ENCODE data around the gene PERCC1. TPM values are rescaled to one million over a fixed set of nuclear protein-coding genes. Genes with fewer than 3 reads are reported as not detected.

Gene PERCC1
- total RNA-seq, 1 donor from 2014 or later, result not detected

DNA sequence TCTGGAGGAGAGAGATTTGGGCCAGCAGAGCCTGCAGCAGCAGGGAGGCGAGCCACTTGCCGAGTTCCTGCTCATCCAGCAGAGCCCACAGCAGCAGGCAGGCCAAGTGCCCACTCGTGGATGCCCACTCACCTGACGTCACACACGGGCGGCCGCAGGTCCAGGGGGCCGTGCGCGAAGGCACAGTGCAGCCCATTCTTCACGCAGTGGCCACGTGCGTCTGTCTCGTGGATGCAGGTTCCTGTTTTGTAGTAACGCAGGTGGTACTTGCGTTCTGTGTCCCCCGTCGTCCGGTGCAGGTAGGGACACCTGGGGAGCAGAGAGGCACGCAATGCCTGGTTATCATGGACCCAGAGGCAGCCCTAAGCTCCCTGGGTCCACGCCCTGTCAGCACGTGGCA lies 27.8 kb upstream of the PERCC1 start:
- H3K4me2 ChIP-seq, result no peak overlapping the region
- H3K36me3 ChIP-seq, result no peaks in the 10 kb centered on the region
- no peak overlapping the region for H2AFZ ChIP-seq (replicated peaks)
- H3K4me3 Mint-ChIP-seq, result no peak overlapping the region
- peaks cover 3% of the 10 kb centered on the region for H3K4me1 ChIP-seq
- peaks cover 18% of the 10 kb centered on the region for H4K20me1 ChIP-seq (ENCODE audit: low read depth)
- H3K9me3 Mint-ChIP-seq, result no peaks in the 10 kb centered on the region
- H3K27ac ChIP-seq, result no peak overlapping the region
- no peak for DNase-seq (ENCODE audit: low spot score)
- peaks cover 3% of the 10 kb centered on the region for H3K4me1 Mint-ChIP-seq
- peaks cover 6% of the 10 kb centered on the region for H3K27me3 Mint-ChIP-seq (ENCODE audit: insufficient read depth, low read depth)
- peaks cover 5% of the 10 kb centered on the region for H3F3A ChIP-seq (ENCODE audit: low read depth)
- H3K27me3 ChIP-seq, result no peaks in the 10 kb centered on the region
- TF ChIP-seq, protein P1, sequence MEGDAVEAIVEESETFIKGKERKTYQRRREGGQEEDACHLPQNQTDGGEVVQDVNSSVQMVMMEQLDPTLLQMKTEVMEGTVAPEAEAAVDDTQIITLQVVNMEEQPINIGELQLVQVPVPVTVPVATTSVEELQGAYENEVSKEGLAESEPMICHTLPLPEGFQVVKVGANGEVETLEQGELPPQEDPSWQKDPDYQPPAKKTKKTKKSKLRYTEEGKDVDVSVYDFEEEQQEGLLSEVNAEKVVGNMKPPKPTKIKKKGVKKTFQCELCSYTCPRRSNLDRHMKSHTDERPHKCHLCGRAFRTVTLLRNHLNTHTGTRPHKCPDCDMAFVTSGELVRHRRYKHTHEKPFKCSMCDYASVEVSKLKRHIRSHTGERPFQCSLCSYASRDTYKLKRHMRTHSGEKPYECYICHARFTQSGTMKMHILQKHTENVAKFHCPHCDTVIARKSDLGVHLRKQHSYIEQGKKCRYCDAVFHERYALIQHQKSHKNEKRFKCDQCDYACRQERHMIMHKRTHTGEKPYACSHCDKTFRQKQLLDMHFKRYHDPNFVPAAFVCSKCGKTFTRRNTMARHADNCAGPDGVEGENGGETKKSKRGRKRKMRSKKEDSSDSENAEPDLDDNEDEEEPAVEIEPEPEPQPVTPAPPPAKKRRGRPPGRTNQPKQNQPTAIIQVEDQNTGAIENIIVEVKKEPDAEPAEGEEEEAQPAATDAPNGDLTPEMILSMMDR (IDR thresholded peaks at IDR 0.05), result no peak
- TF ChIP-seq EZH2phosphoT487 (IDR thresholded peaks at IDR 0.05) (no peak), EZH2 (IDR thresholded peaks at IDR 0.05) (no peak)
- H3K9me3 ChIP-seq (ENCODE audit: low read depth), result no peaks in the 10 kb centered on the region
- H3K79me2 ChIP-seq (ENCODE audit: low read depth), result peaks cover 26% of the 10 kb centered on the region
- H3K36me3 Mint-ChIP-seq, result peaks cover 3% of the 10 kb centered on the region
- H3K4me3 ChIP-seq, result no peak overlapping the region
- H3K27ac Mint-ChIP-seq, result no peak overlapping the region
- H3K9ac ChIP-seq, result no peak overlapping the region

DNA sequence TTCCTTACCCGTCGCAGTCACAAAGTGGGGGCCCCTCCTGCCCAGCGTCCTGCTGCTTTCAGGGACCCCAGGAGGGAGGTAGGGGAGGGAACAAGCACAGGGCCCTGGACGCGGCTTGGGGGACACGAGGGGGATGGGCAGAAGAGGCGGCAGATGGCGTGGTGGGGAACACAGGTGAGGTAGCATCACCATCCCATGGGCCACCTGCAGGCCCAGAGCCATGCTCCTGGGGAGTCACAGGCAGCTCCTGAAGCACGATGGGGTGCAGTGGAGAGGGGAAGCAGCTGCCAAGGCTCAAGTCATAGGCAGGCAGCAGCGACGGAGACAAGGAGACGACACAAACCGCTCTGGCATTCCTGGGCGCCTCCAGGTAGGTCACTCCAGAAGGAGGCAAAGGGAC lies 27.1 kb upstream of the PERCC1 start:
- Mint-ChIP-seq H3K27me3 (ENCODE audit: insufficient read depth, low read depth) (peaks cover 6% of the 10 kb centered on the region), H3K9me3 (no peaks in the 10 kb centered on the region), H3K36me3 (peaks cover 3% of the 10 kb centered on the region), H3K4me3 (no peak overlapping the region), H3K4me1 (peaks cover 3% of the 10 kb centered on the region), H3K27ac (no peak overlapping the region)
- Histone ChIP-seq H2AFZ (replicated peaks) (no peak overlapping the region), H3K27me3 (no peaks in the 10 kb centered on the region), H3K79me2 (ENCODE audit: low read depth) (peaks cover 31% of the 10 kb centered on the region), H4K20me1 (ENCODE audit: low read depth) (peaks cover 23% of the 10 kb centered on the region), H3K36me3 (no peaks in the 10 kb centered on the region), H3K4me3 (no peak overlapping the region), H3K9ac (no peak overlapping the region), H3K4me1 (peaks cover 3% of the 10 kb centered on the region), H3K4me2 (no peak overlapping the region), H3K9me3 (ENCODE audit: low read depth) (no peaks in the 10 kb centered on the region), H3F3A (ENCODE audit: low read depth) (peaks cover 7% of the 10 kb centered on the region), H3K27ac (no peak overlapping the region)
- no peak for TF ChIP-seq EZH2 (IDR thresholded peaks at IDR 0.05)
- TF ChIP-seq, protein P1 (IDR thresholded peaks at IDR 0.05), result no peak
- no peak for TF ChIP-seq EZH2phosphoT487 (IDR thresholded peaks at IDR 0.05)
- no peak for DNase-seq (ENCODE audit: low spot score)

DNA sequence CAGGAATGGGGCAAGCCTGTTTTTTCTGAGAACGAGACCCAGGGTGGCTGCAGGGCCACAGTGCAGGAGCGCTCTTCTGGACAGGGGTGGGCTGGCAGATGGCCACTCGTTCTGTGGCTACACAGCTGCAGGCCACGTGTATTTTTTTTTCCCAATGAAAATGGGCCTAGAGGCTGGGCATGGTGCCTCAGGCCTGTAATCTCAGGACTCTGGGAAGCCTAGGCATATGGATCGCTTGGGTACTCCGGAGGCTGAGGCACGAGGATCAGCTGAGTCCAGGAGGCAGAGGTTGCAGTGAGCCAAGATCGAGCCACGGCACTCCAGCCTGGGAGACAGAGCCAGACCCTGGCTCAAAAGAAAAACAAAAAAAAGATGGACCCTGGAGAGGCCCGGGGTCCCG lies 23.1 kb upstream of the PERCC1 start:
- H3K27ac Mint-ChIP-seq, result peak overlapping the region; percentile 94
- peaks cover 3% of the 10 kb centered on the region for H3K4me1 ChIP-seq
- H3K4me3 Mint-ChIP-seq, result peak overlapping the region; percentile 85
- H3K4me1 Mint-ChIP-seq, result peaks cover 9% of the 10 kb centered on the region
- no peaks in the 10 kb centered on the region for H3K36me3 ChIP-seq
- peak overlapping the region; percentile 72 for H3K4me3 ChIP-seq
- H3K27me3 Mint-ChIP-seq (ENCODE audit: insufficient read depth, low read depth), result peaks cover 8% of the 10 kb centered on the region
- H3K4me2 ChIP-seq, result peak overlapping the region; percentile 87
- peak overlapping the region; percentile 27 for H3K9ac ChIP-seq
- H3K9me3 Mint-ChIP-seq, result no peaks in the 10 kb centered on the region
- H3K27ac ChIP-seq, result peak overlapping the region; percentile 66
- TF ChIP-seq, protein P1 (IDR thresholded peaks at IDR 0.05), result no peak
- TF ChIP-seq EZH2phosphoT487 (IDR thresholded peaks at IDR 0.05), result no peak
- no peak for TF ChIP-seq EZH2 (IDR thresholded peaks at IDR 0.05)
- H3F3A ChIP-seq (ENCODE audit: low read depth), result peaks cover 15% of the 10 kb centered on the region
- H3K9me3 ChIP-seq (ENCODE audit: low read depth), result no peaks in the 10 kb centered on the region
- H3K36me3 Mint-ChIP-seq, result peaks cover 3% of the 10 kb centered on the region
- H4K20me1 ChIP-seq (ENCODE audit: low read depth), result peaks cover 41% of the 10 kb centered on the region
- no peak overlapping the region for H2AFZ ChIP-seq (replicated peaks)
- no peak for DNase-seq (ENCODE audit: low spot score)
- no peaks in the 10 kb centered on the region for H3K27me3 ChIP-seq
- H3K79me2 ChIP-seq (ENCODE audit: low read depth), result peaks cover 45% of the 10 kb centered on the region
